HG03378 (cell line): ENCODE data around the gene CSMD2.

ENCODE experiments used
- ATAC-seq: cut with Tn5 transposase; IDR thresholded peaks from one replicate; pipeline ENCODE4 v1.9.1; 2021; ENCODE audit warnings: mild to moderate bottlenecking, moderate library complexity; ENCODE audit not compliant: unreplicated experiment

CSMD2 gene

DNA sequence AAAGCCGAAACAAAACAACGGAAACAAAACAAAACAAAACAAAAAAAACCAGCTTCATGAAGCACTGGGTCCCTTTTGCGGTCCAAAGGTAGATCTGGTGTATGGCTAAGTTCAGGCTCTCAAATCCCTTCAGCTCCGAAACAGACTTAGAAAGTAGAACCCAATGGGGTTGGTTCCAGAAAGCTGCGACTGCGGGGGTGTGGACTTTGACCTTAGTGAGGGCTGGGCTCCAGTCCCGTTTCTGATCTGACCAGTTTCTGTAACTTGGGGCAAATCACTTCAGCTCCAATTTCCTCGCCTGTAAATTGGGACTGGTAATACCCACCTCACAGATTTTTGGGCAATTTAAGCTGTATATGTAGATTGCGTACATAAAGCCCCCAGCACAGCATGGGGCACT lies 587.4 kb downstream of the CSMD2 start:
- no peak for ATAC-seq

DNA sequence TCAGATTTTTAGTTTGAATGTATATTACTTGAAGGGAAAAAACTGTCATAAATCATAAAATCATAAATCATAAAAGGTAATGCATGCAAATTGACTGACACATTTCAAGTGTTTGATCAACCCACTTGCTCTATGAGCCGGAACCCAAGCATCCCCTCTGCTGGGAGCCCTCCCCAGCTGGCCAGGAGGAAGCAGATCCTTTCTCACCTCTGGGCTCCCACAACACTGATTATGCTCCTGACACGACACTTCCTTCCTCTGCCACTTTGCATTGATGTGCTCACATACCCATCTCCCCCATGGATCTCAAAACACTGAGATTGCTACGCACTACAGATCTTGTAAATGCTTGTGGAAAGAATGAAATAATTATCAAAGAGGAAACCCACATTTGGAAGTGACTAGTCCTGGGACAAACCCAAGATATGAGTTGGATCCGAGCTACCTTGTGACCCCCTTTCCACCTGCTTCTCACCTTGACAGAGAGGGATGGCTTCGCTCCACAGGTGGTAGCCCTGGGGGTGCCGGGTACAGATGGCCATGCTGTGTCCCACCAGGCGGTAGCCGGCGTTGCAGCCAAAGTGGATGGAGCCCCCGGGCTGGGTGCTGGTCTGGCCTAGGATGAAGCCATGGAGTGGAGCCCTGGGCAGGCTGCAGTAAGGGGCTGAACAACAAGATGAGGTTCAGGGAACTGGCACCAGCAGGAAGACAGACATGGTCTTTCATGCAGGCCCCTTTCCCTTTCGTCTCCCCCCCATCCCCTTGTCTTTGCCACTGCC lies 588.0 kb downstream of the CSMD2 start:
- no peak for ATAC-seq

DNA sequence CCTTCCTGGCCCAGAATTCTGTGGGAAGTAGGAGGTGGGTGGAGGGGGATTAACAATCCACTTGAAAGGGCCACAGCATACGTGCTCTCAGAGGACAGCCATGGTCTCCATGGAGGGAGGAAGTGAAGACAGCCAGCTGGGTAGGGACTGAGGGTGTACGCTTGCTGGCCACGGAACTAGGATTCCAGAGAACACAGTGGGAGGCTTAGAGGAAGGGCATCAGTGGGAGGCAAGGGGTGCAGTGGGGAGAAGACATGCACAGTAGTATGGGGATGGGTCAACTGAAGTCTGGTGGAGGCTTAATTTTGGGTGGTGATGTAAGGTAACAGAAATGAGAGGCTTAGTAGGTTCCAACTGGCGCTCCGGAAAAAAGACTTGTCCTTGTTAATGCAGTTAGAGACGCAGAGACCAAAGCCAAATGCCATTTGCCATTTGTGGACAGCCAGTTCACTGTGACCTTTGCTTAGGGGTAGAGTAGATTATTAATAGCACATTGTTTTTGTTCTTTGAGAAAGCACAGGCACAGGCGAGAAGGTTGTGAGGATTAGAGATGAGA lies 589.6 kb downstream of the CSMD2 start:
- no peak for ATAC-seq

DNA sequence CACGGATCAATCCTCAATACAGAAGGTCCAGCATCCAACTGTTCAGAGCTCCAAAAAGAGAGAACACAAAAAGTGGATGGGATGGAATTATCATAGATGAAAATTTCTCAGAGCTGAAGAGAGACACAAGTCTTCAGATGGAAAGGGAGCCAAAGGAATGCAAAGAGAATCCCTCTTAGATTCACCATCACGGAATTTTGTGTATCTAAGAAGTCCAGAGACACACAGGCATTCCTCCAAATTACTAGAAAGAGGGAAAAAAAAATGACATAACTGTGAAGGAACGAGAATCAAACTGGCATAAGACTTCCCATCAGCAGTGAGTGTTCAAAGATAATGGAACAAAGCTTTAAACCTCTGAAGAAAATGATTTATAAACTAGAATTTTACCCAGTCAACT lies 591.4 kb downstream of the CSMD2 start:
- ATAC-seq, result no peak

DNA sequence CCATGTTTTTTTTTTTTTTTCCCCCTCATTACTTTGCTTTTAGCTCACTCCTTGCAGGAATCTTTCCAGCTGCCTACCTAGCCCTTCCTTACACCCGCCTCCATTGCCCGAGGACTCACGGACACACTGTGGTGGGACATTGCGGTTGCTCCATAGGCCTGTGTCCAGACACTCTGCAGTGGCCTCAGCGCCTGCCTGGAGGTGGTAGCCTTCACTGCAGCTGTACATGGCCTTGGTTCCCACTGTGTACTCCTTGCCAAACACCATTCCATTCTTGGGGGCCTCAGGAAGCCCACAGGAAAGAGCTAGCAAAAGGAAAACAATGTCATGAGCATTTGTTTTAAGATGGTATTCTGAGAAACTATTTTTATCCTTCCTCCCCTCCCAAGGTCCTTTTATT lies 592.6 kb downstream of the CSMD2 start:
- ATAC-seq, result no peak

DNA sequence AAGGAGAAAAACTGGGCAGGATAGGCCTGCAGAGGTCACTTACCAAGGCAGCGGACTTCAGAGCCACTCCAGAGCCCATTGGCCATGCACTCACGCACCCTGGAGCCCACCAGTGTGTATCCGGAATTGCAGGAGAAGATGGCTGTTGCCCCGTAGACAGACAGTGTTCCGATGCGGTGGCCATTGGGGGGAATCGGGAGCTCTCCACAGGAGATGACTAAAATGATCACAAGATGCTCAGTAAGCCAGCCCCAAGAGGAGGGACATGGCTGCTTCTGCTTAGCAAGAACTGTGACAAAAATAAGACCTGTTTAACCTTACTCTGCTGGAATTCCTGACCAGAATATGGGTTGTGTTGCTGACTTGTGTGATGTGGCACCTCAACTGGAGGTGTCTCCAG lies 595.7 kb downstream of the CSMD2 start:
- ATAC-seq, result no peak

DNA sequence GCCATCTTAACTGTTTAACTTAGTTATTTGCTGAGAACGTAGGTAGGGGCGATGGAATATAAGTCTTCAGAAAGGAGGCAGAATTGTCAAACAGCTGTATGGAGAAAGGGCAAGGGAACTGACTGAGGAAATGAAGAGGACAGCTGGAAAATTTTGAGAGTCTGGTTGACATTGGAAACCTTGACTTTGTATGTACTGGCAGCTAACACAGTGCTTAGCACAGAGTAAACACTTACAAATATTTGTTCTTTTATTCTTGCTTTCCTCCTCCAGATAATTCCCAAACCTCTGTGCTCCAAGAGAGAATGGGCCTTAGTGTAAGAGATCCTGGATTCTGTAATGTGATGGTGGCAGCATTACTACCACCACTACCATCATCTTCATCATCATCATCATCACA lies 601.3 kb downstream of the CSMD2 start:
- ATAC-seq, result no peak

DNA sequence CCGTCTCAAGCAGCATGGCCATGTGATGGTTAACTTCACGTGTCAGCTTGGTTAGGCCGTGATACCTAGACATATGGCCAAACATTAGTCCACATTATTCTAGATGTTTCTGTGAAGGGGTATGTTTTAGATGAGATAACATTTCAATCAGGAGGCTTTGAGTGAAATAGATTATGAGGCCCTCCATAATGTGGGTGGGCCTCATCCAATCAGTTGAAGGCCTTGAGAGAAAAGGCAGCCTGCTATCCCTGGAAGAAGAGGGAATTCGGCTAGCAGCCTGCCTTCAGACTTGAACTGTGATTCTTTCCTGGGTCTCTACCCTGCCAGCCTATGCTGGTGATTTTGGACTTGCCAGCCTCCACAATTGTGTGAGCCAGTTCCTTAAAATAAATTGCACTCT lies 602.5 kb downstream of the CSMD2 start:
- no peak for ATAC-seq

DNA sequence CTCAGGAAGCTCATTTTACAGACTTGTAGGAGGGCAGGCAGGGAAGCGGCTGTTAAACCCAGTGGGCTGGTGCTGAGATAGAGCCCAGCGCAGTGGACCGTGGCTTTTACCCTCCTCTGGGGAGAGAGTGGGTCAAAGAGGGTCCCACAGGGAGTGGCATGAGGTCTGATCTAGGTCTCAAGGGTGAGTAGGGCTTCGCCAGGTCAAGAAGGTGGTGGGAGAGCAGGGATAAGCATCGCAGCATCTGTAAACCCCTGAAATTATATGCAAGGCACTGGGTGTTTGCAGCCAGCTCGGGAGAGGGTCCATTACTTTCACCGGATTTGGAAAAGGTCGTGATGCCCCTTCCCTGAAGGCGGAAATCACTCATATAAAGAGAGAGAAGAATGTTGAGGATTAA lies 603.5 kb downstream of the CSMD2 start:
- ATAC-seq, result no peak

DNA sequence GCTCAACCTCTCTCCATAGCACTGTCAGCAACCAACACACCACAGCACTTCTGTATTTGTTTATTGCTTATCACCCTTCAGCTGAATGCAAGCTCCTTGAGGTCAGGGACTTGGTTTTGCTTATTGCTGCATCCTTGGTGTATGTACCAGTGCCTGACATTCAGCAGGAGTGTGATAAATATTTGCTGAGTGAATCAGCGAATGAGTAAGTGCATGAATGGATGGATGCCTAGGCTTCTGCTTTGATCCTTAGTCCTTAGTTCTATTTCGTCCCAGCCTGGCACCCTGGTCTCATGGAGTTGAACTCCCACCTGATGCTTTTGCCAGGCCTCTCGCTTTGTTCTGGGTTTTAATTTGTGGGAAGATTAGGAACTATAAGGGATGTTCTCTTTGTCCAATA lies 604.4 kb downstream of the CSMD2 start:
- no peak for ATAC-seq

DNA sequence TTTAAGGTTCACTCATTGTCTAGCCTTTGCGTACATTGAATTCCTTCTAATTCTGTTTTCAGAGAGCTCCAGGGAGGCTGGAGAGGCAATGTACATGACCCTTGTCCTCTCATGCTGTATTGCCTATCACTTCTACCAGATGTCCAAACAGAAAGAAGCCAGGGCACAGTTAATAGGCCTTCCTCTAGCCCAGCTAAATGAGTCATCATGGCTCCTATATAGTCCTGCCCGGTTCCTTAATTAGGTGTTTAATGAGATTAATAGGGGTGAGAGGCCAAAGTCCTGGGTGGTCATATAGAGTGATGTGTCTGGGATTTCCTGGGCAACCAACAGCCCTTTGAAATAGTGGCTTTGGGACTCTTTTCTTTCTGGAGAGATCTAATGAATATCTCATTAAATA lies 616.3 kb downstream of the CSMD2 start:
- no peak for ATAC-seq

DNA sequence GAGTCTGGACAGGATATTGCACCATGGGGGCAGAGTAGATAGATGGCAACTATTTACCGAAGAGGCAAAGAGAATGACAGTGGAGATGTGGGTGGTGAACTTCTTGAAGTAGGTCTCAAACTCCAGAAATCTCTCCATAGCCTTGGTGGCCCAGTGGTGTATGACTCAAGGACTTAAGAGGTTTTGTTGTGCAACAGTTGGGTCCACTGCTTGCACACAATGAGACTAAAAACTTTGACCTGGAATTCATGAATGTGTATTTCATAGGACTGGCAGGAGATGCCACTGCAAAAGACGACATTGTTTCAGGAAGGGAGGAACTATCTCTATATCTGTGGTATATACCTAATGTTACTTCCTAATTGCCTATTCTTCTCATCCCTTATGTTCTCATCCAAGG lies 616.7 kb downstream of the CSMD2 start:
- no peak for ATAC-seq

DNA sequence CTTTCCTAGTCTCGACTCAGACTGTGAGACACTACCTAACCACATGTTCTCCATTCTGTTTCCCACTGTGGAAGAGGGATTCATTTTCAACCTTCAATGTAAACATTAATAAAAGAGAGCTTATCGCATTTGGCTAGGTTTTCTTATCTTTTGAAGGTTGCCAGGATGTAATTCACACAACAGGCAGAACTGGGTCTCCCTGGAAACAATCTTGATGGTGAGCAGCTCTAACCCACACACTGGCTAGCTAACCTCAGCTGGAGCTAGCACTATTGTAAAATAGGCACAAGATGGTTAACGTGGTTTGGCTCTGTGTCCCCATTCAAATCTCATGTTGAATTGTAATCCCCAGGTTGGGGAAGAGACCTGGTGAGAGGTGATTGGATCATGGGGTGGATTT lies 617.5 kb downstream of the CSMD2 start:
- no peak for ATAC-seq

DNA sequence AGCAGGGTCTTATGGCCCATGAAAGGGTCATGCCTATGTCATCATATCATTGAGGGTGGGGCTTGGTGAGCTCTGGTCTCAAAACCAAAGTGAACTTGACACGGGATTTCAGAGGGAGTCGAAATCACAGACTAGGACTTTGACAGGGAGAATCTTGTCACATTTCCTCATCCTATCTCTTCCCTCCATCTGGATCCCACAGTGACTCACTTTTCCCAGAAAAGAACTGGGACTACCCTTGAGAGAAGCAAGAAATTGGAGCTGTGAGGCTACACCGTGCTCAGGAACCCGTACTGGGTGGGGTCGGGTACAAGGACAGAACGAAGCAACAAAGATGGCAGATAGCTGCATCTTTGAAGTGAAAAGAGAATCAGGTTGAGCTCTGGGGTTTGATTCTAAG lies 623.1 kb downstream of the CSMD2 start:
- ATAC-seq, result no peak

DNA sequence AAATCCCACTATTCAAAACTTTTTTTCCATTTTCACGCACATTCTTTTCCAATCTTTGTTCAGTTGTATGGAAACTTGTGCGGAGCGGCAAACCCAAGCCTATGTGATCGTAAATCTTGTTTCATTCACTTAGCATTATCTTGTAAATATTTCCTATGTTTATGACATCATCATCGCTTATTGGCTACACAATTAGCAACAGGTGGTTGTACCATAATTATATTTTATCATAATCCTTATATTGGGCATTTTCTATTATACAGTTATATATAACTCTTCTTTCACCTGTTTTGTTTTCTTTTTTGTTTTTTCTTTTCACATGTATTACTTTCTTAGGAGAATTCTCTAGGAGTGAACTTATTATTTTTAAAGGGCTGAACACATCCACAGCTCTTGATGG lies 627.1 kb downstream of the CSMD2 start:
- no peak for ATAC-seq

DNA sequence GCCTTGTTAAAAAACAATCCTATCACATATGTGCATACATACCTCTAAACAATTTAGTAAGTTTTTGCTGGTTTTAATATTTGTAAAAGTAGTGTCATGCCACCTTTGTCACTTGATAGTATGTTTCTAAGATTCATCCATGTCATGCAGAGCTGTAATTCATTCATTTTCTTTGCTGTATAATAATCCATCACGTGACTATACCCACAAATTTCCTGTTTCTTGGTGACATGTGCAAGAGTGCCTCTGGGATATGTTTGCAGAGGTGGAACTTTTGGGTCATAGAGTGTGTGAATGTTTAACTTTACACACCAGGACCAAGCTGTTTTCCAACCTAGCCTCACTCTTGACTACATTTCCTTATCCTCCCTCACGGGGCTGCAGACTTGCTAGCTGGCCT lies 629.7 kb downstream of the CSMD2 start:
- no peak for ATAC-seq

DNA sequence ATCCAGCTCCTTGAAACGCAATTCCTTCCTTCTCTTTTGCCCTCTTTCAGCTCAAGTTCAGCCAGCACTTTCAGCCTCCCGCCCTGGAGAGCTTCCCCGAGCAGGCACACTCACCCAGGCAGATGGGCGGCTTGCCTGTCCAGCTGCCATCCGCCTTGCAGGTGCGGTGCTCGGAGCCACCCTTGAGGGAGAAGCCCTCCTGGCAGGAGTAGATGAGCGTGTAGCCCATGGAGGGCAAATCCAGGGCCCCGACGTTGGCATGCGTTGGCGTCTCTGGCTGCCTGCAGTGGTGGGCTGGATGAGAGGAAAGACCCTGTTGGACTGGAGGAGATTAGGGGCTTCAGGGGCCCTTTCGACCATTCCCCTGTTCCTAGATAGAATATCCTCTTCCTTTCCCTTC lies 632.1 kb downstream of the CSMD2 start:
- no peak for ATAC-seq

DNA sequence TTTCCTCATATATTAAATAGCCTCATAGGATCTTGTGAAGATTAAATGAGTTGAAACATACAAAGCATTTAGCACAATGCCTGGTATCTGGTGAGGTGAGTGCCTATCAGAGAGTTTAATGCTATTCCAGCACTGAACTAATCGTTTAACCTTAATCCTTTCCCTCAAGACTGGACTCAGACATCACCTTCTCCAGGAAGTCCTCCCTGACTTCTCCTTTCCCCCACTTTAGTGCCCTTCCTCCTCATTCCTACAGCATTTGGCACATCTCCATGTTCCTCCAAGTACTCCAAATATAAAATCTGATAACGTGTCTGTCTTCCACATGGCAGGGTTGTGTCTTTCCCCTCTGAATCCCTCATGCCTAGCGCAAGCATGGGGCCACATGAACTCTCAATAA lies 632.8 kb downstream of the CSMD2 start:
- ATAC-seq, result no peak

DNA sequence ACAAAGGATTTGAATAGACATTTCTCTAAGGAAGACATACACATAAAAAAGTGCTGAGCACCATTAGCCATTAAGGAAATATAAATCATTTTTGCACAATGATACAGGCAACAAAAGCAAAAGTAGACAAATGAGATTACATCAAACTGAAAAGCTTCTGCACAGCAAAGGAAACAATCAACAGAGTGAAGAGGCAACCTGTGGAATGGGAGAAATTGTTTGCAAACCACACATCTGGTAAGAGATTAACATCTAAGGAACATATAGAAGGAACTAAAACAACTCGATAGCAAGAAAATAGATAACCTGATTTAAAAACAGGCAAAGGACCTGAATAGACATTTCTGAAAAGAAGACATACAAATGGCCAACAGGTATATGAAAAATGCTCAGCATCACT lies 635.1 kb downstream of the CSMD2 start:
- no peak for ATAC-seq

DNA sequence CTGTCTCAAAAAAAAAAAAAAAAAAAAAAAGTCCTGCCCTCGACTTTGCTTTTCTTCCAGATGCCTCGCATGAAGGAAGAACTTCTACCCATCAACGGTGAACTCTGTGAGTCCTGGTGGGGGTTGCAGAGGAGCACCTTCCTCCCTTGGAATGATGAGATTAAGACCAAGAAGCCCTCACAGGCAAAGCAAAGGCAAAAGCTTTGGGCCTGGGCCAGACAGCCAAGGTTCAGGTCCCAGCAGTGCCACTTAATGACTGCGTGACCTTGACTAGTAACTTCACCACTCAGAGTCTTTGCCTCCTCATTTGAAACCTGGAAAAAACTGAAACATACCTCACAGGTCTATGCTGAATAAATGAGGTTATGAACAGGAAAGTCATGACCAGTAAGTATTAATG lies 637.1 kb downstream of the CSMD2 start:
- ATAC-seq, result no peak

DNA sequence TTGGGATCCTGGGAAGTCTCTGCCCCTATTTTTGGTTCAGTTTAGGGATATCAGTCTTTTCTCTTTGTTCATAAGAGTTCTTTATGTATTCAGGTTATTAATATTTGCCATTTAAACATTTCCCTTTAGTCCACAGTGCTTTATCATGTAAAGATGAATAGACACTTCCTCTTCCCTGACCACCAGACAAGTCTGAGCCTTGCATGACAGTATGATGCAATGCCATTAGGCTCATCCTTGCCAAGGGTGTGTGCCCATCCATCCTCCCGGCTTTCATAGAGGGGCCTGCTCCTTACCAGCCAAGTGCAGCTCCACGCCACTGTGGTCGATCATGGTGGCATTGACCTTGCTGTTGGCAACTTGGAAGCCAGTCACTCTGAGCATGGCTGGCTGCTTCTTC lies 640.4 kb downstream of the CSMD2 start:
- no peak for ATAC-seq

DNA sequence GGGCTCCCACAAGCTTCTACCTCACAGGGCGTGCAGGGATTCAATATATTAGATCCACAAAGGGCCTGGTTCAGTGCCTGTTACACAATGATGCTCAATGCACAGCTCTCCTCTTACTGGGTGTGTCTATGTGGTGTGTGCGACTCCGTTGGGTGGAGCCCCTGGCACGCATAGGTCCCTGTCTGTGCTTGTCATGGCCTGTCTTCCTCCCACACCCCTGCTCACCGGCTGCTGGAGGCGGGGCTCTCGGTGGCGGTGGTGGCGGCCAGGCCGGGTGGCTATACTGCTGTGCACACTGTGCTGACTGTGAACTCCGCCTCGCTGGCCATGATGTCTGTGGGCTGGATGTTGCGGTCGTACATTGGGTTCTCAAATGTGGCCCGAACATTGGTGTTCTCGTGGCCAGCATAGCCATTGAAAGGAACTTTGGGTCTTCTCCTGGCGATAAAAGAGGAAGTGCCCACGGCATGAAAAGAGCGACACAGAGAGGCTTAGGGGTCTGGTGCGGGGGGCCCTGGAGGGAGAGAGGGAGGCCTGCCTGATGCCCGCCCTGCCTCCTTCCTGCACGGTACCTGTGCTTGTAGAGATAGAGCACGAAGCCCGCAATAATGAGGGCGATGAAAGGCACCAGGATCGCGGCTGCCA lies 645.7 kb downstream of the CSMD2 start:
- ATAC-seq, result no peak
